ENCODE data around the gene C10orf105.

The C10orf105 gene

GRCh38 chr10:71751515-71752224 is 32.1 kb upstream of the C10orf105 start:
- DNase-seq = no peak

- DNase-seq = no peak
These were observed 31.4 kb upstream of the C10orf105 start for GRCh38 chr10:71750986-71751385.

GRCh38 chr10:71750124-71750841 is 30.7 kb upstream of the C10orf105 start:
- no peak for DNase-seq

- DNase-seq = no peak
These were observed 29.8 kb upstream of the C10orf105 start for GRCh38 chr10:71749396-71749795.

- DNase-seq = peak; percentile 60
These were observed 29.2 kb upstream of the C10orf105 start for GRCh38 chr10:71748671-71749191.

- no peak for DNase-seq
These were observed 28.3 kb upstream of the C10orf105 start for GRCh38 chr10:71747551-71748523.

GRCh38 chr10:71747039-71747531 is 27.5 kb upstream of the C10orf105 start:
- no peak for DNase-seq

- DNase-seq = no peak
These were observed 26.9 kb upstream of the C10orf105 start for GRCh38 chr10:71746344-71747037.

- no peak for DNase-seq
These were observed 26.2 kb upstream of the C10orf105 start for GRCh38 chr10:71745664-71746250.

GRCh38 chr10:71744897-71745663 is 25.5 kb upstream of the C10orf105 start:
- DNase-seq = no peak

- DNase-seq = no peak
These were observed 24.3 kb upstream of the C10orf105 start for GRCh38 chr10:71743866-71744265.

GRCh38 chr10:71743089-71743838 is 23.7 kb upstream of the C10orf105 start:
- no peak for DNase-seq

- no peak for DNase-seq
These were observed 22.9 kb upstream of the C10orf105 start for GRCh38 chr10:71742301-71743088.

- no peak for DNase-seq
These were observed 22.1 kb upstream of the C10orf105 start for GRCh38 chr10:71741671-71742070.

GRCh38 chr10:71741029-71741428 is 21.5 kb upstream of the C10orf105 start:
- DNase-seq = no peak

- no peak for DNase-seq
These were observed 20.6 kb upstream of the C10orf105 start for GRCh38 chr10:71740069-71740653.

GRCh38 chr10:71739358-71739900 is 19.9 kb upstream of the C10orf105 start:
- no peak for DNase-seq

- no peak for DNase-seq
These were observed 18.2 kb upstream of the C10orf105 start for GRCh38 chr10:71737834-71738197.

Data from activated naive CD4-positive, alpha-beta T cell treated with anti-CD3 and anti-CD28 coated beads, Interleukin-2, amount 50 U/mL, for 16 hours (primary cell).